OCI-M1 (cell line): ENCODE measurements around the gene MARCHF10.

Experiments used
- DNase-seq: peaks from one replicate; lab custom pipeline; 2025; lab: John Stamatoyannopoulos, UW

Gene MARCHF10

GRCh38 chr17:62717889-62718288 lies 90.2 kb downstream of the MARCHF10 start:
- DNase-seq, result no peak

- no peak for DNase-seq
Measured at GRCh38 chr17:62717589-62717855, 90.6 kb downstream of the MARCHF10 start.

GRCh38 chr17:62716834-62717588 lies 91.1 kb downstream of the MARCHF10 start:
- DNase-seq, result no peak

- no peak for DNase-seq
Measured at GRCh38 chr17:62715882-62716390, 92.2 kb downstream of the MARCHF10 start.

GRCh38 chr17:62714016-62714777 lies 93.9 kb downstream of the MARCHF10 start:
- DNase-seq, result no peak

GRCh38 chr17:62713086-62713881 lies 94.8 kb downstream of the MARCHF10 start:
- DNase-seq, result no peak

- no peak for DNase-seq
Measured at GRCh38 chr17:62712171-62712581, 95.9 kb downstream of the MARCHF10 start.

- DNase-seq, result no peak
Measured at GRCh38 chr17:62708587-62708986, 99.5 kb downstream of the MARCHF10 start.

- no peak for DNase-seq
Measured at GRCh38 chr17:62707425-62707739, 100.7 kb downstream of the MARCHF10 start.

GRCh38 chr17:62706598-62707424 lies 101.3 kb downstream of the MARCHF10 start:
- no peak for DNase-seq

- no peak for DNase-seq
Measured at GRCh38 chr17:62705778-62706597, 102.1 kb downstream of the MARCHF10 start.

- DNase-seq, result no peak
Measured at GRCh38 chr17:62705156-62705777, 102.8 kb downstream of the MARCHF10 start.

GRCh38 chr17:62704381-62704971 lies 103.6 kb downstream of the MARCHF10 start:
- DNase-seq, result no peak

- DNase-seq, result peak; percentile 74
Measured at GRCh38 chr17:62703776-62704380, 104.2 kb downstream of the MARCHF10 start.

GRCh38 chr17:62703261-62703775 lies 104.8 kb downstream of the MARCHF10 start:
- DNase-seq, result no peak

GRCh38 chr17:62702746-62703260 lies 105.3 kb downstream of the MARCHF10 start:
- no peak for DNase-seq

- no peak for DNase-seq
Measured at GRCh38 chr17:62701706-62702085, 106.4 kb downstream of the MARCHF10 start.

GRCh38 chr17:62700964-62701705 lies 107.0 kb downstream of the MARCHF10 start:
- no peak for DNase-seq
